Neuronal stem cell (in vitro differentiated cells): ENCODE data around the gene HSF2.
A peak's percentile ranks its signal among the peaks of the same experiment; 100 is the strongest.

Experiments
- DNase-seq: peaks from one replicate; pipeline ENCODE4 v3.0.0-alpha.2; 2013; ENCODE audit warnings: low spot score
- H2AFZ ChIP-seq: one replicate; pipeline ENCODE4 v1.6.1; 2013; ENCODE audit warnings: mild to moderate bottlenecking, low read length, inconsistent platforms
- H2AK5ac ChIP-seq: 2 replicates; pipeline ENCODE4 v1.6.1; 2013; ENCODE audit warnings: low read depth, mild to moderate bottlenecking, inconsistent platforms, low read length, moderate library complexity, mixed read lengths
- H2BK120ac ChIP-seq: 2 replicates; pipeline ENCODE4 v1.6.1; 2013; ENCODE audit warnings: low read depth, mild to moderate bottlenecking, inconsistent platforms, low read length, moderate library complexity, mixed read lengths
- H2BK12ac ChIP-seq: one replicate; pipeline ENCODE4 v1.6.1; 2013; ENCODE audit warnings: low read length, inconsistent platforms
- H2BK15ac ChIP-seq: 2 replicates; pipeline ENCODE4 v1.6.1; 2013; ENCODE audit warnings: mild to moderate bottlenecking, low read length, inconsistent platforms, mixed read lengths
- H2BK5ac ChIP-seq: one replicate; pipeline ENCODE4 v1.6.1; 2013; ENCODE audit warnings: inconsistent platforms, mild to moderate bottlenecking, low read length, moderate library complexity
- H3K14ac ChIP-seq: one replicate; pipeline ENCODE4 v1.6.1; 2013; ENCODE audit warnings: low read length, inconsistent platforms
- H3K18ac ChIP-seq: 2 replicates; pipeline ENCODE4 v1.6.1; 2013; ENCODE audit warnings: low read length, inconsistent platforms
- H3K23ac ChIP-seq: 2 replicates; pipeline ENCODE4 v1.6.1; 2013; ENCODE audit warnings: low read depth, mild to moderate bottlenecking, mixed read lengths, low read length, inconsistent platforms; ENCODE audit not compliant: poor library complexity
- H3K27ac ChIP-seq: replicated peaks from 3 replicates; pipeline ENCODE4 v1.5.1; 2013; ENCODE audit warnings: low read length, inconsistent platforms
- H3K27me3 ChIP-seq, 3 experiments: 2 replicates each; pipeline ENCODE4 v1.6.1; 2013; ENCODE audit warnings: low read length in 3 of 3, mild to moderate bottlenecking in 2 of 3, inconsistent platforms in 1 of 3, low read depth in 1 of 3, mixed read lengths in 1 of 3, moderate library complexity in 1 of 3; ENCODE audit not compliant: control insufficient read depth in 3 of 3, insufficient read depth in 3 of 3
- H3K36me3 ChIP-seq, 2 donors: replicated peaks in 1 of 2; 2 replicates each; pipeline ENCODE4 v1.6.1; 2013; ENCODE audit warnings: low read length in 2 of 2; ENCODE audit not compliant: control insufficient read depth in 2 of 2, insufficient read depth in 2 of 2
- H3K4ac ChIP-seq: 2 replicates; pipeline ENCODE4 v1.6.1; 2013; ENCODE audit warnings: inconsistent platforms, mild to moderate bottlenecking, low read length, moderate library complexity
- H3K4me1 ChIP-seq, 2 donors: 1 replicate in 1 of 2; 2 replicates in 1 of 2; pipeline ENCODE4 v1.6.1; 2013; ENCODE audit warnings: low read length in 2 of 2, low read depth in 1 of 2; ENCODE audit not compliant: control insufficient read depth in 2 of 2, insufficient read depth in 1 of 2
- H3K4me2 ChIP-seq: one replicate; pipeline ENCODE4 v1.6.1; 2013; ENCODE audit warnings: mild to moderate bottlenecking, low read length, inconsistent platforms; ENCODE audit not compliant: insufficient read depth, poor library complexity, severe bottlenecking
- H3K4me3 ChIP-seq, 2 donors: 2 replicates each; pipeline ENCODE4 v1.5.1; 2013; ENCODE audit warnings: low read length in 2 of 2, mild to moderate bottlenecking in 2 of 2, inconsistent platforms in 1 of 2, moderate library complexity in 1 of 2
- H3K79me1 ChIP-seq: one replicate; pipeline ENCODE4 v1.6.1; 2013; ENCODE audit warnings: low read depth, mild to moderate bottlenecking, inconsistent platforms, low read length, moderate library complexity
- H3K9ac ChIP-seq: one replicate; pipeline ENCODE4 v1.6.1; 2013; ENCODE audit warnings: mild to moderate bottlenecking, low read depth, low read length, inconsistent platforms; ENCODE audit not compliant: poor library complexity
- H3K9me3 ChIP-seq, 2 donors: replicated peaks in 1 of 2; 2 replicates each; pipeline versions ENCODE3 to v1.6.1; 2013; ENCODE audit warnings: low read length in 2 of 2, mild to moderate bottlenecking in 2 of 2, inconsistent platforms in 1 of 2, low read depth in 1 of 2, mixed read lengths in 1 of 2, moderate library complexity in 1 of 2; ENCODE audit not compliant: control insufficient read depth in 2 of 2, insufficient read depth in 1 of 2
- H4K8ac ChIP-seq: one replicate; pipeline ENCODE4 v1.6.1; 2013; ENCODE audit warnings: low read depth, mild to moderate bottlenecking, inconsistent platforms, low read length, moderate library complexity
- H4K91ac ChIP-seq: one replicate; pipeline ENCODE4 v1.6.1; 2013; ENCODE audit warnings: low read length, low read depth, mild to moderate bottlenecking, inconsistent platforms; ENCODE audit not compliant: poor library complexity
- WGBS, 2 donors: extraction: QIAGEN DNeasy Blood & Tissue Kit; methylation state at CpG; one replicate each; pipeline ENCODE4 v1.1.7; 2013; ENCODE audit warnings: missing lambda C conversion rate in 2 of 2, mixed read lengths in 1 of 2; ENCODE audit not compliant: insufficient read length in 2 of 2, insufficient replicate concordance in 1 of 2; ENCODE audit errors: extremely low coverage in 2 of 2; 5-methylcytosine and 5-hydroxymethylcytosine counted together

The HSF2 gene

GRCh38 chr6:122471107-122472021 is 71.9 kb downstream of the HSF2 start, which contains the start of gene SERINC1:
Gene SERINC1 (minus strand): TSS chr6:122471807. CDS start chr6:122471737, 70 bp downstream.
- no peak within 1 kb of the TSS for H2BK5ac ChIP-seq
- no peak within 1 kb of the TSS for H4K91ac ChIP-seq
- H3K9ac ChIP-seq: peak within 1 kb of the TSS; percentile 71
- H3K4me2 ChIP-seq: peak within 1 kb of the TSS; percentile 75
- H2BK120ac ChIP-seq: no peak within 1 kb of the TSS
- H3K18ac ChIP-seq: peak within 1 kb of the TSS; percentile 87
- no peak within 1 kb of the TSS for H3K4ac ChIP-seq
- H4K8ac ChIP-seq: no peak within 1 kb of the TSS
- H3K14ac ChIP-seq: no peak within 1 kb of the TSS
- peak within 1 kb of the TSS; percentile 58 to 92 for H3K4me3 ChIP-seq
- H3K4me1 ChIP-seq: no peaks in the 10 kb centered on the region
- no peak within 1 kb of the TSS for H2BK15ac ChIP-seq
- H3K23ac ChIP-seq: peak within 1 kb of the TSS; percentile 15
- peaks cover 2% of the 10 kb centered on the region for H3K79me1 ChIP-seq
- H3K9me3 ChIP-seq: no peaks in the 10 kb centered on the region
- no peak within 1 kb of the TSS for H3K27ac ChIP-seq
- no peak within 1 kb of the TSS for H2BK12ac ChIP-seq
- H3K36me3 ChIP-seq: peaks cover 0 to 24% of the 10 kb centered on the region in 2 donors
- H3K27me3 ChIP-seq: no peaks in the 10 kb centered on the region
- no CpG with 5 or more reads among the region's 49 CpGs for WGBS, 2 donors
- no peak within 1 kb of the TSS for H2AK5ac ChIP-seq
- H2AFZ ChIP-seq: peak within 1 kb of the TSS; percentile 78
- peak; percentile 83 for DNase-seq

DNA sequence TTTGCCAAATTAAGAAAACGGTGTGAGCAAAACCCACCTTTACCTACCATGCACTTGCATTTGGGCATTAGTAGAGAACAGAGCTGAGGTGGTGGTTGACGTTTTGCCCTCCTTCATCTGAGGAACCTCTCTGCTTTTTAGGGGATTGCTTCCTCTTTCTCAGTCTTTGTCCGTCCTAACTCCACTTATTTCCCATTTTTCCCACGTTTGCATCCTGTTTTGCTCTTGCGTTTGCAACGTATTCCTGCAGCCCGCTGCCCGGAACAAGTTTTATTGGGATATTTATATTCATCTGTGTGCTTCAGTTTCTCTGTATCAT is 72.5 kb downstream of the HSF2 start:
- H3K4me2 ChIP-seq: peak overlapping the region; percentile 51
- H3K27me3 ChIP-seq: no peaks in the 10 kb centered on the region
- no peak overlapping the region for H3K27ac ChIP-seq
- no peak overlapping the region for H4K8ac ChIP-seq
- peak overlapping the region; percentile 78 for H2AFZ ChIP-seq
- H2AK5ac ChIP-seq: no peak overlapping the region
- no peak overlapping the region for H2BK12ac ChIP-seq
- H3K79me1 ChIP-seq: peaks cover 2% of the 10 kb centered on the region
- WGBS, 2 donors: no CpG with 5 or more reads among the region's 8 CpGs
- DNase-seq: no peak
- no peak overlapping the region for H4K91ac ChIP-seq
- no peak overlapping the region for H3K14ac ChIP-seq
- no peaks in the 10 kb centered on the region for H3K9me3 ChIP-seq
- no peak overlapping the region for H3K23ac ChIP-seq
- peaks cover 0 to 18% of the 10 kb centered on the region in 2 donors for H3K36me3 ChIP-seq
- no peak overlapping the region for H3K4ac ChIP-seq
- H2BK5ac ChIP-seq: no peak overlapping the region
- H2BK15ac ChIP-seq: no peak overlapping the region
- peak overlapping the region; percentile 45 for H3K9ac ChIP-seq
- no peak overlapping the region for H3K18ac ChIP-seq
- peak overlapping the region; percentile 58 to 92 for H3K4me3 ChIP-seq
- no peaks in the 10 kb centered on the region for H3K4me1 ChIP-seq
- H2BK120ac ChIP-seq: no peak overlapping the region

DNA sequence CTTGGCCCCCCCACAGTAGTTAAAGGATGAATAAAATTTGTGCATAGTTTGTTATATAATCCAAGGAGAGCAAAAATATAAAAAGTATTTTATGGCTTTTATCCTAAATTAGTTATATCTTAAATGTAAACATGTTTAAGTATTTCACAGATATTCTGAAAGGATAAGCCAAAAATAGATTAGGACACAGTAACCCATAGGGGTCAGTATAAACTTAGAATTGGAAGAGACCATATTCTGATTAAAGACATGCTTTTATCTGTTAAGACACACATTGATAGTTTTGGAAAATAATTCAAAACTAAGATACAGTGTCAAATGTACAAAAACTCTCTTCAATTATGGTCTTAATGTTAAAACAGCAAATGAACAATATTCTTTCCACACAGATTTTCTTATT is 76.7 kb downstream of the HSF2 start:
- H3K4me2 ChIP-seq: no peak overlapping the region
- H2BK5ac ChIP-seq: no peak overlapping the region
- H3K4ac ChIP-seq: no peak overlapping the region
- H3K27ac ChIP-seq: no peak overlapping the region
- DNase-seq: no peak
- H4K8ac ChIP-seq: no peak overlapping the region
- H3K27me3 ChIP-seq: no peaks in the 10 kb centered on the region
- H2AFZ ChIP-seq: no peak overlapping the region
- H2AK5ac ChIP-seq: no peak overlapping the region
- H3K9me3 ChIP-seq: no peaks in the 10 kb centered on the region
- H2BK120ac ChIP-seq: no peak overlapping the region
- no peak overlapping the region for H3K23ac ChIP-seq
- no peak overlapping the region for H3K14ac ChIP-seq
- no peaks in the 10 kb centered on the region for H3K4me1 ChIP-seq
- no peak overlapping the region for H4K91ac ChIP-seq
- H2BK12ac ChIP-seq: no peak overlapping the region
- no peaks in the 10 kb centered on the region for H3K36me3 ChIP-seq
- no peak overlapping the region for H3K9ac ChIP-seq
- no peak overlapping the region for H3K18ac ChIP-seq
- H3K79me1 ChIP-seq: no peaks in the 10 kb centered on the region
- H3K4me3 ChIP-seq: no peak overlapping the region
- no peak overlapping the region for H2BK15ac ChIP-seq

- H3K18ac ChIP-seq: no peak overlapping the region
- H3K9me3 ChIP-seq: no peaks in the 10 kb centered on the region
- H3K4me3 ChIP-seq: peak overlapping the region in 1 of 2 donors; percentile 27
- no peak overlapping the region for H3K4me2 ChIP-seq
- H2BK15ac ChIP-seq: no peak overlapping the region
- DNase-seq: no peak
- no peak overlapping the region for H2BK5ac ChIP-seq
- H2AFZ ChIP-seq: no peak overlapping the region
- H2BK120ac ChIP-seq: no peak overlapping the region
- H3K9ac ChIP-seq: no peak overlapping the region
- no peak overlapping the region for H3K27ac ChIP-seq
- H3K23ac ChIP-seq: no peak overlapping the region
- no peak overlapping the region for H2AK5ac ChIP-seq
- no peak overlapping the region for H2BK12ac ChIP-seq
- H3K4me1 ChIP-seq: no peaks in the 10 kb centered on the region
- H3K4ac ChIP-seq: no peak overlapping the region
- H3K36me3 ChIP-seq: no peaks in the 10 kb centered on the region
- H4K91ac ChIP-seq: no peak overlapping the region
- H4K8ac ChIP-seq: no peak overlapping the region
- no CpG with 5 or more reads among the region's 7 CpGs for WGBS, 2 donors
- H3K14ac ChIP-seq: no peak overlapping the region
- H3K27me3 ChIP-seq: no peaks in the 10 kb centered on the region
- H3K79me1 ChIP-seq: no peaks in the 10 kb centered on the region
Measured at GRCh38 chr6:122482750-122483080, 83.3 kb downstream of the HSF2 start.
